Globus pallidus (tissue), 1 donor: Measurements from ENCODE around the gene PSD4.

Experiments
- DNase-seq: peaks from one replicate; pipeline ENCODE4 v3.0.0-alpha.2; 2015; ENCODE audit warnings: low spot score

The PSD4 gene

GRCh38 chr2:113167962-113168340 is 5.8 kb upstream of the PSD4 start:
- no peak for DNase-seq

- no peak for DNase-seq
Measured at GRCh38 chr2:113169002-113169530, 4.7 kb upstream of the PSD4 start.

- no peak for DNase-seq
Measured at GRCh38 chr2:113169586-113169985, 4.2 kb upstream of the PSD4 start.

DNA sequence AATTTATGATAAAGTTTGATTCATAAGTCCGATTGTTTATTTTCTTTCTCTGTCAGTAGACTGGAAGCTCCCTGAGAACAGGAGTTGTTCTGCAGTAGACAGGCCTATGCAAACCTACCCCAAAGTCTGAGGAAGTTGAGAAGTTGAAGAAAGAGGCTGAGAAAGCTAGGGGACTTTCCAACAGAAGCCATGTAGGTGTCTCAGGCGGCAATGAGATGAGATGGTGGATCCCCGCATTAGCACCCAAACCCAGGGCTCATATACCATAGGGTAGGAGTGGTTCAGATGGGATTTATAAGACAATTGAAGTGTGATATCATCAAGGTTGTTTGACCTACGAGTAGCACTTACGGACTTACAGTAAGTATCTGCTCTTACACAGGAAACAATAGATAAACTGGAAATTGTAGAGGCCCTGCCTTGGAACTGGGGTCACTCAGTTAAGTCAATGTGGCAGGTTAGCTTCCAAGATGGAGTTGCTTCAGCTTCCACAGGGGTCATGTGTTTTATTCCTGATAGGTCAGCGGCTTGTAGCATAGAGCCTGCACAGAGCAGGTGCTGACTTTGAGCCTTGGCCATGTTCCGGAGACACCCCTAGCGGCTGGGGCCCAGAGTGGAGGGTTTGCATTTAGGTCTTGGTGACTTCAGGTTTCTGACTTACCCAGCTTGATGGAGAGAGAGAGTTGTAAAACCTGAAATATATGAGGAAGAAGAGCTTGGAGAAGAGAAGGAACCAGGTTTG is 2.3 kb upstream of the PSD4 start:
- no peak for DNase-seq

GRCh38 chr2:113172721-113173541 is 840 bp upstream of the PSD4 start:
- no peak for DNase-seq

DNA sequence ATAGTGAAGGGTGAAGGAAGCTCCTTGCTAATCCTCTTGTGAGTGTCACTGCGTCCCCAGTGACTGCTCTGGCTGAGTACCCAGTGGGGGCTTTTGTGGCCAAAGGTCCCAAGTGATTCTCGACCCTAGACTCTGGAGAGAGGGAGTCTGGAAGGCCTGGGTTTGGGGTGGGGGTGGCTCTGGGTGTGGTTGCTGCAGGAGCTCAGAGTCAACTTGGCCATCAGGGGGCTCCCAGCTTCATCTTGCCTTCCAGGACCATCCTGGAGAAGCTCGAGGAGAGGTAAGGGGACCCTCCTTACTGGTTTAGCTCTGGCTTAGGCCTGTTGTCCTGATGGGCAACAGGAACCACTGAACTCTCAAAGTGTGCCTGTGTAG is 592 bp downstream of the PSD4 start:
- no peak for DNase-seq

DNA sequence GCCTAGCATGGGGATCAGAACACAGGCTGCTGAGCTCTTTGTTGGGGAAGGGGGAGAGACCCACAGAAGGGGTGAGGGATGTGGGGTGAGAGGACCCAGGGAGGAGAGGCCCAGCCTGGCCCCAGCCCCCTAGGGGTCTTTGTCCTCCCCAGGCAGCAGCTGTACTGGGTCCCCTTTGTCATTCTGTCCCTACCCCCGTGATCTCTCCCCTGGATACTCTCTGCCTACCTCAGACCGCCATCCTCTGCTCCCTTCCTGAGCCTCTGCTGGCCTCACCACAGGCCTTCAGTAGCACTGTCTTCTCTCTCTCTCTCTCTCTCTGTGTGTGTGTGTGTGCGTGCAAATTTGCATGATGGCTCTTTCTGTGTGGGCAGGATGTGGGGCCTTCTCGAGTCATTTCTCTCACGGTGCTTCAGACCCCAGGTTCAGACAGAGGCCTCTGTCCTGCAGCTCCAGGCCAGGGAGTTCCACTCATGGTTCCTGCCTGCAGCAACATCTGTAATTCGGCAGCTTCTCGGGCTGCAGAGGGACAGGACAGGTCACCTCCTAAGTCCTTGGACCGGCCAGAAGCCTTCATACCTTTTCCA is 1.4 kb downstream of the PSD4 start:
- no peak for DNase-seq

DNA sequence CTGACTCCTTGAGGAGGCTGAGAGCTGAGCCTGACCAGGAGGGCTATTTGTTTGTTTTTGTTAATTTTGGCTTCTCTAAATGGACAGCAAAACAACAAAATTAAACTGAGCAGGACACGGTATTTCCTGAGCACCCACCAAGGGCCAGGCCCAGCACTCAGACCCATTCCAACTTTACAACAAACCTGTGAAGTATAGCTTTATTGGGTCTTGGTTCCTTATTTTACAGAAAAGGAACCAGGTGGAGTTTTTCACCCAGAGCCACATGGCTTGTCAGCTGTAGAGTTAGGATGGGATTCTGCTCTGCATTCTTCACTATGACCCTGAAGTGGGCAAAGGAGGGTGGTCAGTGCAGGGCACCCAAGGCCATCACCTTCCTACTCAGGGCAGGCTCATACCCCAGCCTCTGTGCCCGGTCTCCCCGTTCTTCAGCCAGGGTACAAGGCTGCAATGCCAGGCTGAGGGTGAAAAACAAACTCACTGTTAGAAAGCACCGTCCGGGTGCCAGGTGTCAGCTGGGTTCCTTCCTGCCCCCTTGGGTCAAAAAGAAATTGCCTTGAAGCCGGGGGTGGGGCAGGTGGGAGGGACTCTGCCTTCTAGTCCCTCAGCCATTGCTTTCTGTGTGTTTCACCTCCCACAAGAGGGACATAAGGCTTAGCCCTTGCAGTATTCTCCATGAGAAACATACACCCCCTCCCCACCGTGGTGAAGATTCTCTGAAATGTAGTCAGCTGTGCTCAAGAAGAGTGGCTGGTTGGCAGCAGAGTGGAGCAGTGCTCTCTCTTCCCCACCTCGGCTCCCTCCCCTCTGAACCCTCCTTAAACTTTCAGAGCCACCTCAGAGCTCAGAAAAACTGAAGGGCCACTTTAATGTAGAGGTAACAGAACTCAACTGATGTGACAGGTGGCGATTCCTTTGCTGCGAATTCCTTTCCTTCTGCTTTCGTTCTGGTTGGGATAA is 2.2 kb downstream of the PSD4 start:
- DNase-seq, result no peak

DNA sequence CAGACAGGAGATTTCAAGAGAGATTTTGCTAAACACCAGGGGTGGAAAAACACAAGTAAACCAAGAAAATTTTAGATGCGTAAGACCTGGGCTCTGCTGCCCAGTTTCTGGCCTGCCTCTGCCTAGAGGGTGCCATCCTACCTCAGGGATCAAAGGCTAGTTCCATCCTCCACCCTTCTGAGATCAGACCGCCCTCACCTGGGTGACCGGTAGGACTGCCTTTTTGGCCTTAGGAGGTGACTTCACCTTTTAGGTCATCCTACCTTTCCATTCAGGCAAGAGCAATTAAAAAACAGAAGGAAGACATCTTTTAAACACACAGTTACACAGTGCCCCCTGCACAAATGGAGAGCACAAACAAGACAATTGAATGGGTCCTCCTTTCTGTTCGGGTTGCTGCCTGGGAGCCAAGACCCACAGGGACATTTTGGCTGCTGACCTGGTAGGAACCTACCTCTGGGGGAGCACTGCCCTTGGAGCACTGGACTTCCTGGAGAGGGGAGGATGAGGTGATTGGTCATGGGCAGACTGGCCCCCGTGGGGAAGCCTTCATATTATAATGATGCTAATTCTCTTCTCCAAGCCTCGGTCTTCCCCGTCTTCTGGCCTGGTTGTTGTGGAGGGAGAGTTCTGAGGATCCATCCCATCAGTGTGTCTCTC is 3.1 kb downstream of the PSD4 start:
- DNase-seq, result no peak

GRCh38 chr2:113178069-113178746 is 4.4 kb downstream of the PSD4 start:
- DNase-seq, result no peak

GRCh38 chr2:113178891-113179290 is 5.1 kb downstream of the PSD4 start:
- DNase-seq, result no peak

DNA sequence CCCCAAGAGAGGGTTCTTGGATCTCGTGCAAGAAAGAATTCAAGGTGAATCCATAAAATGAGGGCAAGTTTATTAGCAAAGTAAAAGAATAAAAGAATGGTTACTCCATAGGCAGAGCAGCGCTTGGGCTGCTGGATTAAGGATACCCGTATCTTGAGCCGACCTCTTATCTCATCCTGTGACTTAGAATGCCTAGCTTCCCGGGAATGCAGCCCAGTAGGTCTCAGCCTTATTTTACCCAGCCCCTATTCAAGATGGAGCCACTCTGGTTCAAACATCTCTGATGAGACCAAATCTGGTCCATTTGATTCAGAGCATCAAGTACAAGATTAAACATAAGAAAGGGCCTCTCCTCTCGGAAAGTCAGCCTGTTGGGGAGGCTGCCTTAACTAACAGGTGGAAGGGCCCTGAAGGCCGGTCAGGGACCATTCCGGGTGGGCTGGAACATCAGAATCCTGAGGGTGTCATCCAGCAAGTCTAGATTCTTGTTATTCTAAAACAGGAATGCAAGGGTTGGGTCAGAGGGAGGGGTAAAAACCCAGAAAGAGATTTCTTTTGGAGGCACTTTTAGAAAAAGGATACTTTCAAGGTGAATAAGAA is 5.8 kb downstream of the PSD4 start:
- DNase-seq, result no peak

DNA sequence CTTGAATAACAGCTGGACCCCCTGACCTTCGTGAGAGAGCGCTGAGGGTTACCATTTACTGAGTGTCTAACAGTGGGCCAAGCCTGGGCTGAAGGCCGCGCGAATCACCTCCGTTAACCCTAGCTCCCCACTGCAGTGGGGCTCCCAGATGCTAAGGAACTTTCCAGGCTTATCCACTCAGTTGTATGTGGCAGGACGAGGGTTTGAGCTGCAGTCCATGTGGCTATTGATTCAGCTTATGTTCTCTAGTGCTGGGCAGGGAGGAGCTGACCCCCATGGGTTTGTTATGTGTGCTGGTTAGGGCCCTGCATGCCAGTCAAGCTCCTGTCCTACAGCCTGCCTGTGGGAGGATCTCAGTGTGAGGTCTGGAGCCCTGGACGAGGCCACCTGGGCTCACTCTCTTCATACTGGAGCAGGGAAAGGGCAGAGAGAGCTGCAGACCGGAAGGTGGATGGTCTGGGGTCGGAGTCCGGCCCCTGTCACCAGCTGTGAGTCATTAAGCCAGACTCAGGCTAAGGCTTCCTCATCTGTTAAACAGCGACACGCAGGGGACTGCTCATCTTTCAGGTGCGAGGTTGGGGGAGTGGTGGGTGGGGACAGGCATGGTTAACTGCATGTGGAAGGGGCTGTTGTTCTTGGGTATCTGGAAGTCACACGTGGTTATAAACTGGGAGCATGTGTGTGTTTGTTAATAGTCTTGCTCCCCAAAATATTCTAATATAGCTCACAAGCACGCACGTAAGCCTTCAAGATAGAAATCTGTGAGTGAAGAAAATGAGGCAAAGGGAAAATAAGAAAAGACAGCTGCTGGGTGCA is 6.6 kb downstream of the PSD4 start:
- DNase-seq, result no peak

DNA sequence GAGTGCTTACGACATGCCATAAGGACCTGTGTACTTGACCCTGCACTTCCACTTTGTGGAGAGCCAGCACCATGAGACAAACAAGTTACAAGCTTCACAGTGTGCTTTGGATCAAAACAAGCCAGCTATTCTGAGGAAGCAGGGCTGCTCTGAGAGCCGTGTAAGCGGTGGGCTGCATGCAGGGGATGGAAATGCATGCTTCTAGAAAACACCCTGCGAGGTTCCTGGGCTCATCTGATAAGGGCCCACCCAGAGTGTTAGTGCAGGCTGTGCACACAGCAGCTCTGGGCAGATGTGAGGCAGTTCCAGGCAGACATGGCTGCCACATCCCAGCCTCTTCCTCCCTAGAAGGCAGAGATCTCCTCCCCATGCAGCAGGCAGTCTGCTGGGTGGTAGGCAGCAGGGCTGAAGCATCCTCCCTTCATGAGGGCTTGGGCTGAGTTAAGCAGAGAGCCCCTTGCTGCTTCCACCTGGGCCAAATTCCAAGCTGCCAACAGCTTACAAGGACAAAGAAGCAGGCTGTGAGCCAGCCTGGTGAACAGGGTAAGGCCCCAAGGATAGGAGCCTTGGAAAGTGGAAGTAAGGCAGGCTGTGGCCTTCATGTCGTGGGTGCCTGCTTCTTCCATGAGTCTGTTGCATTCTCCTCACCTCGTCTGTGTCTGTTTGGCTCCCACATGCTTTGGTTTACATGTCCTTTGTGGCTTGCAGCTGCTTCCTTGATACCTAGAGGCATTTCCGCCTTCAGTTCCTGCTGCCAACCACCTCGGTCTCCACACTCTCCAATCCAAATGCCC is 7.7 kb downstream of the PSD4 start:
- no peak for DNase-seq

- DNase-seq, result no peak
Measured at GRCh38 chr2:113182471-113183260, 8.9 kb downstream of the PSD4 start.

DNA sequence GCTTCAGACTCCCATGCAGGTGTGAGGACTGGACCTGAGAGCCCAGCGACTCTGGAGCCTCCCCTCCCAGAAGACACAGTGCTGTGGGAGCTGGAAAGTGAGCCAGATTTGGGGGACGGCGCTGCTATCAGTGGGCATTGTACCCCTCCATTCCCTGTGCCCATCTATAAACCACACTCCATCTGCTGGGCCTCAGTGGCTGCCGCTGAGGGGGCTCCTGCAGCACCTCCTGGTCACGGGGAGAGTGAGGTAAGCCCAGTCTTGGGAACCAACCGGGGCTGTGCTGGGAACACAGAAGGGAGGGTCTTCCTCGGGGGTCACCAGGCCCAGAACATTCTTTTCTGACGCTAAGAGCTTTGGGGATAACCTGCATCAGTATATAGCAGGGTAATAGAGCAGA is 9.5 kb downstream of the PSD4 start:
- DNase-seq, result no peak

DNA sequence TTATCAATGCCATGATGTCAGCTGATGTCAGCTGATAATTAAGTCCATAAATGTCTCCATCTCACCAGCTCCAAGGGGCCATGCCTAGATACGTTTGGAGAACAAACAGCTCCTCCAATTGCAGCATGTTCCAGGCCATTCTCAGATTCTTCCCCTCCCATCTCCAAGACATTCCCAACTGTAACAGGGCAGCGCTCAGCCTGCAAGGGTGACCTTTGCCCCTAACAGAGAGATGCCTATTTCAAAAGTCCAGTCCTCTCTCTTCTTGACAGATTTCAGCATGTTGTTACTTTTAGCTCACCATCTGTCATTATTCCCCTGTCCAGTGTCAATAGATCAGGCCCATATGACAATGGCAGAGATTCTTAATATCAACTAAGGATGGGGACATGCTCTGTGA is 9.9 kb downstream of the PSD4 start:
- no peak for DNase-seq
